Measurements from ENCODE around the gene HS1BP3.

The HS1BP3 gene

DNA sequence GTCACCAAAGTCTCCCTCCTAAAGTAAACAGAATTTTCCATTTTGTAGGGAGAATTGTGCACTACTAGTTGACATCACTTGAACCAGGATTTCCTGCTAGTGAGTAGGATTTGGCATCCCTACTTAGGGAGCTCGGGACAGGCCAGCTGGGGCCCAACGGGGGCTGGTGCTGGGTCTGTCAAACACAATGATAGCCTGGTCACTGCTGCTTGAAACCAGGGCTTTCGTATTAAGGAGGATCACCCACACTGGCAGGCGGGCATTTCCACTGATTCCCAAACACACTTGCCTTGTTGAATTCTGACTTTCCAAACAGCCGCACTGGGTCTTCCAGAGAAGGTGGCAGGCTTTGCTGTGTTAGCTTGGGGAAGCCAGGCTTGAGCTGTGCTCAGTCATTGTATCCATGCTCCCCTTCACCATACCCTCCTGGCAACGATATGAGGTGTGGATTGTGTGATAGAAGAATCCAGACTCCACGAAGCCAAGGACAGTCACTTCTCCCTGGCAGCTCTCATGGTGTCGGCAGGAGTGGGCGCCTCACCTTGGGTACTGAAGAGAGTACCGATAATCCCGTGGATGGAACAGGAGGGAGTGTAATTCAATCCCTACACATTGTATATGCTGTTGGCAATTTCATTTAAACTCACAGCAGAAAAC lies 23.5 kb upstream of the HS1BP3 start:
- no peak for DNase-seq

DNA sequence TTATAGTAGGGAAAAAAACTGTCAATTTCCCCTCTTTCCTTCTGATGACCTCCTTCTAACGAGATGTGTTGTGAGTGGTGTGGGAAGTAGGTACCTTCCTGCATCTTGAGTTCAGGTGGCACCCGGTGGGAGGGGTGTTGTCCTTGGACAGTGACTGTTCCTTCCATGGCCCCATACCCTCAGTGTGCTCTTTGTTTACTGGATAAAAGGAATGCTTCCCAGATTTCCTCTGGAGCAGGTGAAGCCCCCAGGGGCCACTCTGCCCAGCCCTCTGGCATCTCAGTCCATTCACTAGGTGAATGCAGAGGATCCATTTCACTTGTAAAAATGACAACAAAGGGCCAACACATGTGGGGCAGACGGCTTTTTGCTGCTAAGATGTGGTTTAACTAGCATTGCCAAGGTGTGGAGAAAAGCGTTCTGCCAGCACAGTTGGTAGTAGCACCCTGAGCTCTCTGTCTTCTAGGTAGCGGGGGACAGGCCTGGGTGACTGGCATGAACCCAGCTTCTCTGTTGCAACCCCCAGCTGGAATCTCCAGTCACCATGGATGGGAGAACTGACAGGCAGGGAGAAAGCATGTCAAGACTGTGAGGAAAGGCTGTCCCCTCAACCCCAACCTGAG lies 22.9 kb upstream of the HS1BP3 start:
- DNase-seq = no peak

DNA sequence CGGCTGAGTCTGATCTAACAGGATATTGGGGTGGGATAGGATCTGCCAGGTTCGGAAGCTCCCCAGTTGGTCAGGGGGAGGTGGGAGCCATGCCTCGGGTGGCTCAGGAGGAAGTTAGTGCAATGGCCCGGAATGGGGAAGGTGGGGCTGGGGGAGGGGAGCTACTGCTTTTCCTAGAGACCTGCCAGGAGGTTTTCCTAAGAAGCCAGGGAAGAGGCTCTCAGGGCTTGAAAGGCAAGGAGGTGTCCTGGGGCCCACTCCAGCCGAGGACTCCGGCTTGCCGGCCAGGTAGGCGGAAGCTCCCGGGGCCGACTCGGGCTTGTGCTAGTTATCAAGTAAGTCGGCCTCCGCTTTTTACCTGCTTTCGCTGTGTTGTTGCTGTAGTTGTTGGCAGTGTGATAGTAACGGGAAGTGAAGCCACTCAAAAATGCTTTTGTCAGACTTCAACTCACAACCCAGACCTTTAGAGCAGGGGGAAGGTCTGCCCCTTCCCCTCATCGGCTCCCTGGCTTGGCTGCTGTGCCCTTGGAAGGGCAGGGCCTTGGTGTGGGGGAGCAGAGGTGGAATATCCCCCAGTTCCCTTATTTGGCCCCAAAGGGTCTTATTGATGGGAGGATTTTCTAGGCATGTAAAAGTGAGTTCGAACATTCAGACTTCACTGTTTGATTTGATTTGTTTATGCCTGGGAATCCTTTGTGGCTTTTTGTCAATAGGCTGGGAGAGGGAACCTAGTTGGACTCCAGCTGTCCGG lies 21.5 kb upstream of the HS1BP3 start:
- no peak for DNase-seq

DNA sequence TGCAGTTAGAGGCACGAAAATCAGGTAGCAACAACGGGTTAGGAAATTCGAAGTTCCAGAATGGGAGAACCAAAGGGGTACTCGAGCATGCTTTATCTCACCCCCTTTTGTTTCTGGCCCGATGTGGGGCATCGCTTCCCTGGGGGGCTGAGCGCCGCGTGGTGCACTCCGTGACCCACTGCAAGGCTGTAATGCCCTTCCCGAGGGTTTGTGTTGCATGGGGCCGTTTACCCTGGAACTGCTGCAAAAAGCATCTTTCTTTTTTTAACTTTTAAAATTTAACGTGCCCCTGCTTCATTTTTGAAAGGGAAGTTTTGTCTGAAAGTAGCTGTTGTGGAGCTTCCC lies 20.8 kb upstream of the HS1BP3 start:
- no peak for DNase-seq

DNA sequence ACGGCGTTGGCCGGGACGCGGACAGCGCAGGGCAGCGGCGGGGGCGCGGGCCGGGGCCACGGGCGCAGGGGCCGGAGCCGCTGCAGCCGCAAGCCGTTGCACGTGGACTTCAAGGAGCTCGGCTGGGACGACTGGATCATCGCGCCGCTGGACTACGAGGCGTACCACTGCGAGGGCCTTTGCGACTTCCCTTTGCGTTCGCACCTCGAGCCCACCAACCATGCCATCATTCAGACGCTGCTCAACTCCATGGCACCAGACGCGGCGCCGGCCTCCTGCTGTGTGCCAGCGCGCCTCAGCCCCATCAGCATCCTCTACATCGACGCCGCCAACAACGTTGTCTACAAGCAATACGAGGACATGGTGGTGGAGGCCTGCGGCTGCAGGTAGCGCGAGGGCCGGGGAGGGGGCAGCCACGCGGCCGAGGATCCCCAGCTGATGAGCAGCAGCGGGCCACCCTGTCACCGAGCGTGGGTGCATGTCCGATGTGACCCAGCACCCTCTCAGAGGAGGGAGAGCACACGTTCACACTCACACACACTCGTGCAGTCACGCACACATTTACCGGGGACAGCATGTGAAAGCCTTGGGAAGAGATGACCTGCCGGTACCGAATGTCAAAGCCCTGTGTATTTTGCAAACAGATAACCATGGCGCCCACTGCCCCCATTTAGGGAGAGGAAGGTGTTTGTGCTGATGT lies 20.3 kb upstream of the HS1BP3 start:
- no peak for DNase-seq

DNA sequence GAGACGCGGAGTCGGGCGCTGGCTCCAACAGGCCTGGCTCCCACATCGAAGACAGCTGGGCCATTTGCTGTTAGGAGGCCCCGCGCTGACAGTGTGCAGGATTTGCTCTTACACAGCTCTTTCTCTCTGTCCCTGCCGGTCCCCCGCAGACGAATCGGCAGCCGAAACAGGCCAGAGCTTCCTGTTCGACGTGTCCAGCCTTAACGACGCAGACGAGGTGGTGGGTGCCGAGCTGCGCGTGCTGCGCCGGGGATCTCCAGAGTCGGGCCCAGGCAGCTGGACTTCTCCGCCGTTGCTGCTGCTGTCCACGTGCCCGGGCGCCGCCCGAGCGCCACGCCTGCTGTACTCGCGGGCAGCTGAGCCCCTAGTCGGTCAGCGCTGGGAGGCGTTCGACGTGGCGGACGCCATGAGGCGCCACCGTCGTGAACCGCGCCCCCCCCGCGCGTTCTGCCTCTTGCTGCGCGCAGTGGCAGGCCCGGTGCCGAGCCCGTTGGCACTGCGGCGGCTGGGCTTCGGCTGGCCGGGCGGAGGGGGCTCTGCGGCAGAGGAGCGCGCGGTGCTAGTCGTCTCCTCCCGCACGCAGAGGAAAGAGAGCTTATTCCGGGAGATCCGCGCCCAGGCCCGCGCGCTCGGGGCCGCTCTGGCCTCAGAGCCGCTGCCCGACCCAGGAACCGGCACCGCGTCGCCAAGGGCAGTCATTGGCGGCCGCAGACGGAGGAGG lies 19.6 kb upstream of the HS1BP3 start:
- no peak for DNase-seq

DNA sequence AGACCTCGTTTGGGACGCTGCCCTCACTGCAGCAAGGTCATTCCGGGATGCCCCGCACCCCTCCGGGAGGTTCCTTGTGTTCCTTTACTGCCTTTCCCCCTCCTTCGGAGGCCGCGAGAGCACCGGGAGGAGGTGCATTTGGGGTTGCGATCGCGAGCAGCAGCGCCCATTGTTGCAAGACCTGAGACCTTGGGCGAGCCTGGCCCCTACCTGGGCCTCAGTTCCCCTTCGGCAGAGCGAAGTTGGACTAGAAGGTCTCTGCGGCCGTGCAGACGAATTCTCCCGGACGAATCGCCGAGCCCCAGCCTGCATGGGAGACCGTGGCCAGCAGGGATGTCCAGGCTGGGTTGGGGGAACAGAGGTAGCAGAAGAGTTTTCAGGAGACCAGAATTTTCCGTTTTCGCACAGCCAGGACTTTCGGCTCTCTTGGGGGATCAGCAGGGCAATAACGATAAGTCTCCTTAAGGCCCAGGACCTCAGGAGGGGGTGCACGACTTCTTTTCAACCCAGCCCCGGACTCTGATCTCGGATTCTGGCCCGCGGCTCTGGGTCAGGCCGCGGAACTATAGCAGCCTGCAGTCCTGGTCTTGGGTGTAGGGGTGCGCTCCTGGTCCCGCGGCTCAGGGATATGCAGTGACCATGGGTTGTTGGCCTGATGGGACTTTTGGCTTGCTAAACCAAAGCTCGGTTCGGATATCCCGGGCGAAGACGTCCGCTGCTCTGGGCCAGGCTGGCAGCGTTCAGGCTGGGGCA lies 18.8 kb upstream of the HS1BP3 start:
- DNase-seq = no peak

DNA sequence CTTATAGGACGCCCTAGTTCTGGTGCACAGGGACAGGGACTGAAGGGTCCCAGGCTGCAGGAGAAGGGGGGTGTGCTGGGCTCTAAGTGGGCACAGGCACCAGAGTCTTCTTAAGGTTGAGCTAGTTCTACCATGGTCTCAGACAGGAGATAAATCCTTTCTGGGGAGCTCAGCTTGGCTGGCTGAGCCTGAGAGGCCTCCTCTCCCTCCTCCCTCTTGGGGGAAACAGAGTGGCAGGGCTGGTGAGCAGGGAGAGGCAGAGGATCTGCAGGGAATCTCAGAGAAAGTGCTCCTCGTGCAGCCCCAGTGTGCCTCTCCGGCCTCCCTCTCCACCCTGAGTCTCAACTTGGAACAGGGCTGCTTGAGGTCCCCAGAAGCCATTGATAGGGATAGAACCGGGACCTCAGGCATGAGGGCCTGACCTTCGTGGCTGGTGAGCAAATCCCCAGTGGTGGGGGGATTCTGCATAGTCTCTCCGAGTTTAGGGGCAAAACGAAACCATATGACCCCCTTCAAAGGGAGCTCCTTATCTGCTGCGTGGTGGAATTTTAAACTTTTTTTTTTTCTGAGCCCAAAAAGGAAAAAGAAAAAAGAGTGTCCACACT lies 18.1 kb upstream of the HS1BP3 start:
- no peak for DNase-seq

DNA sequence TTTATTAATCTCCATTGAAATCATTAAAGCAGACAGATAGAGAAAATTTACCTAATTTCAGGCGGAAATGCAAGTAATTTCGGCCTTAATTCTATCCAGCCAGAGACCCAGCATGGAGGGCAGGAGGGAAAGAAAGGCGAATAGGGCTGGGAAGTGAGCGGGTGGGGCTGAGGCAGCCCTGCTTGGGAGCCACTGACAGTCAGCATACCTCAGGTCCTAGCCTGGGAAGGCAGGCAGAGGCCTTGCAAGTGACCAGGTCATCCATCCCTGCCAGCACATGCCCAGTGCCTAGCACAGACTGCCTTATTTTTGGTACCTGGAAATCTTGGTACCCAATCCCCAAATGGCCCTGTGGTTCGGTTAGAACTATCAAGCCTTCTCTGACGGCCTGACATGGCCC lies 17.6 kb upstream of the HS1BP3 start:
- DNase-seq = no peak

DNA sequence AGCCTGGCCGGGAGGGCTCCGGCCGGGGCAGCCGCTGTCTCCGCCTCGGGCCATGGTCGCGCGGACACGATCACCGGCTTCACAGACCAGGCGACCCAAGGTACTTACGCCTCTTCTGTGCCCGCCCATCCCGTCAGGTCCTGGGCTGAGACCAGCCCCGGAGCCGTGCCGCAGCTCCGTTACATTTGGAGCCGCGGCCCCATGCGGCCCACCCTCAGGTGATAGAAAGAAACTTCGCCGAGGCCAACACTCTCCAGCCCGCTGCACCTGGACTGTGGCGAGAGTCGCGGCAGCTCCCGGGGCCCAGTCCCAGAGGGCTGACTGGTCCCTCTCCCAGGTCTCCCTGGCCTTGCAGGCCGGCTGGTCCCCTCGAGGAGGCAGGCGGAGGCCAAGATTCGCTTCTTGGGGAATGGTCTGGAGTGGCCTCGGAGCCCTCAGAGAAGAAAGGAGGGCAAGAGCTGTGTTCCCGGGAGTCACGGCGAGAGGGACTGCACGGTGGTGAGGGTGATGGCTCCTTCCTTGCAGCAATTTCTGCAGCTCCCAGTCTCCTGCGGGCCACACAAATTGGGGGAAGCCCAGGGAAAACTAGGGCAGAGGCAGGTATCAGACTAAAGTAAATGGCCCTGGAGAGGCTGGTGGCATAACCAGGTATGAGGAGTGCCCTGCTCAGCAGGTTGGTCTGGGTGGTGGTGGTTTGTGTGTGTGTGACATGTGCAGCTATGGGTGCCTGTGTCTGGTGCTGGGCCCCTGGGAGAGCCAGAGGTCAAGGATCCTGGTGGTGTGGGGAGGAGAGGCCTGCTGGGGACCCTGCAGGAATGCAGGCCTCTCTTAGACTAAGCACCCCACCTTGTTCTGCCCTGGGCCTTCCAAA lies 16.9 kb upstream of the HS1BP3 start:
- DNase-seq = no peak

DNA sequence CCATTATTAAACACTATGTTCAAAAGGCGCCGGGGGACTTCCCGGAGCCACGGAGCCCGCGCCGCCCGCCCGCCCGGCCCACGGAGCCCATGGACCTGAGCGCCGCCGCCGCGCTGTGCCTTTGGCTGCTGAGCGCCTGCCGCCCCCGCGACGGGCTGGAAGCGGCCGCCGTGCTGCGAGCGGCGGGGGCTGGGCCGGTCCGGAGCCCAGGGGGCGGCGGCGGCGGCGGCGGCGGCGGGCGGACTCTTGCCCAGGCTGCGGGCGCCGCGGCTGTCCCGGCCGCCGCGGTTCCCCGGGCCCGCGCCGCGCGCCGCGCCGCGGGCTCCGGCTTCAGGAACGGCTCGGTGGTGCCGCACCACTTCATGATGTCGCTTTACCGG lies 16.2 kb upstream of the HS1BP3 start:
- no peak for DNase-seq

DNA sequence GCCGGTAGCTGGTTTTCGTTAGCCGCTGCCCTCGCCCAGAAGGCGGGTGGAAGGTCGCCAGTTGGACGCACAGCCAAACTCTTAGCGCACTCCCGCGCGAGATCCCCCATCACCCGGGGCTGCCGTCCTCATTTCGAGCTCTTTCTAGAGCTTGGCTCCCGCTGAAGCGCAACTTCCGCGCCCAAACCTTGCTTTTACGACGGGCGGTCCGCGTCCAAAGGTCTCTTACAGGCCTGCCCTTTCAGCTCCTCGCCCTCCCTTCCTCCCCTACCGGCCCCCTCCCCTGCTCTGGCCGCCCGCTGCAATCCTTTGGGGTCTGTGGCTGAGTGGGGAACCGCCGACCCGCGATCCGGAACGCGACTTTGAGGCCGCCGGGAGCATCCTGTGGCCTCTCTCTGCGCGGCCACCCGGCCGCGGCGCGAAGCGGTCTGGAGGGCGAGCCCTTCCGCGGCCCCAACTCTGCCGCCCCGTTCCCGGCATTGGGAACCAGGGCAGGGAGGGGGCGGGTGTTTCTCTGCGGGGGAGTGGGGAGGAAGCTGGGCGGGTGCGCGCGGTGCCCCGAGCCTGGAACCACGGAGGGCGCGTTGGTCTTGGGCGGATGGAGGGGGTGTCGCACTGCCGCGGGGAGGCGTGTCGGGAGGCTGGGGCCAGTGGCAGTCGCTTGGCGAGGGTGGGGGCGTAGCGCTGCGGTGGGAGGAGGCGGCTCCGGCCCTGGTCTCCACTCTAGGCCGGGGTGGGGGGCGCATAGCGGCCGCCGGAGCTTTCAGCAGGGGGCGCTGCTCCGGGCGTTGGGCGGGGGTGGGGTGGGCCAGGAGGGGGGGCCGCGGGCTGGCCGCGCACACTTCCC lies 15.6 kb upstream of the HS1BP3 start, which contains the start of gene GDF7:
GDF7 (plus strand) TSS at position 841 of the 847 bp plus-strand sequence. CDS start 96 bp downstream, outside the sequence.
- peak; percentile 32 for DNase-seq

DNA sequence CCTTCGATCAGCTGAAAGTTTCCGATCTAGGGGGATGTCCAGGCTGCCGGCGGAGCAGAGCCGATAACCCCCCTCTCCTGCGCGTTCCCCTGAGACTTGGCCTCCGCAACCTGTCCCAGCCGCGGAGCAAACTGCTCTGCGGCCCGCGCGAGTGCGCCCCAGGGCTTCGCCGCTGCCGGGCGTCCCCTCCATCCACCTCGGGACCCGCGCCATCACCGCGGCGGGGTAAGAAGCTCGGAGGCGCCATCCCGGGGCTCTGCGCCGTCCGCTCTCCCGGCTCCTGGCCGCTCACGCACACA lies 15.1 kb upstream of the HS1BP3 start:
- no peak for DNase-seq

DNA sequence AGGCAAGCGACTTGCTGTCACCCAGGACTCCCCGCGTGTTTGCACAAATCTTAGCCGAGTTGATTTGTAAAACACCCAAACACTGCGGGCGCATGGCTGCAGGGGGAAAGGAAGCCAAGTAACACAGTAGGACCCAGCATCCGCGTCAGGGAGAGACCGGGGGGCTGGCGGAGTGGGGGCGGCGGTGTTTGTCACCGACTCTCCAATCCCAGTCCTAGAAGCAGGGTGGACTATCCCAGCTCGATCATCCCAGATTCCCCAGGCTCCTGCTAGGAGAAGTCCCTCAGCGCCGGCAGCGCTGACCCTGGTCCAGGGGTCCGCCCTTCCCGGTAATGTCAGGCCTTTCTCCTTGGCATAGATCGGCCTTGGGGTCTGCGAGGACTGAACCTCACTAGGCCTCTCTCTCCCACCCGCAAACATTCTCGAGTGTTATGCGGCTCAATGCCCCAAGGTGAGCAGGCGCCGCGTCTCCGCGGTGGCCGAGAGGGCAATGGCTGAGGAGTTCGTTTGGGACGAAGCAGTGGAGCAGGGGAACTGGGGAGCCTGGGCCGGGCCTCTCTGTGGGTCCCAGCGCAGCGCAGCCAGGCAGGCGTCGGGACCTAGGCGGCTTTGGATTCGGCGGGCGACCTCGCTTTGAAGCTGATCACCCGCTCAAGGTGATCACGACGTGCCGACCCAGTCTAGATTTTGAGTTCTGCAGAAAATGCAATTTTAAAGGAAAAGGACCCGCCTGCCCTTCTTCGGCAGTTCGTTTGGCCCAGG lies 14.5 kb upstream of the HS1BP3 start:
- peak; percentile 12 for DNase-seq

DNA sequence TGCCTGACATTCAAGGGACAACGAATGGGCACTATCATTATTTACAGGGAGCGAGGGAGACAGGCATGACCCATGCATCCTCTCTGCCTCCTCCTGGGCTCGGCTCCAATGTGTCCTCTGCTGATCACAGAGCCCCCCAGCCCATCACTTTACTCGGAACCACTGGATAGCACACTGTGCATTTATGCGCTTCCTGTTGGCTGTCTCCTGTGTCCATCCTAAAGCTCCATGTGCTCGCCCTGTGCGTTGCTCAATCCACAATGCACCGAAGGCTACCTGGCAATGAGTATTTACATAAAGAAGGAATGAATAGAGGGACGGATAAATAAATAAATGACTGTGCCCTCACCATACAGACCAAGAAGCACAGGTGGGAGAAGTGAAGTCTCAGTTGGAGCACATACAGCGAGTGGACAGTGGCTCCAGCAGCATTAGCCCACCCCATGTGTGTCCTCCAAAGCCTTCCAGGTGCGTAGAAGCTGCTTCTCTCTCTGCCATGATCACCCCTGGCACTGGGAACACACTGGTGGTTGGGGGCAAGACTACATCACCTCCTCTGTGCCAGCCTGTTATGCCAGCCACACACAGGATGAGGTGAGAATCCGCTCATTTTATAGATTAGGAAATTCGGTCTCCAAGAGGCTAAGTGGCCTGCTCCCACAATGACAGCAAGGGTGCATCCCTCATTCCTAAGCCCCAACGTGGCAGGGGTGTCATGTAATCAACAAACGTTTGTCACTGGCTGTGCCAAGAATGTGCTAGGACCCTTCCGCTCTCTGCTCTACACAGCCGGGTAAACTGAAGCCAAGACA lies 13.7 kb upstream of the HS1BP3 start:
- DNase-seq = no peak

DNA sequence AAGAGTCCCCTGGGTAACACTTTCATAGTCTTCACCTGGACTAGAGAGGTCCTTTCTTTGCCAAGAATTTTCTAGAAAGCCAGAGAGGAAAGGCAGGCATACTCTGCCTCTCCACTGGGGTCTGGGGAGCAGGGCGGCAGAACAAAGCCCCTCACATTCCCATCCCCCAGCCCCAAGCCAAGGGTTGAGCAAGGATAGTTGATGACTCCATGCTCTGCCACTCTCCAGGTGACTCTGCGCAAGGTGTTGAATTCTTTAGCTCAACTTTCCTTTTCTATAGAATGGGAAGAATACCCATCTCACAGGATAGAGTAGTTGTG lies 13.1 kb upstream of the HS1BP3 start:
- DNase-seq = no peak

DNA sequence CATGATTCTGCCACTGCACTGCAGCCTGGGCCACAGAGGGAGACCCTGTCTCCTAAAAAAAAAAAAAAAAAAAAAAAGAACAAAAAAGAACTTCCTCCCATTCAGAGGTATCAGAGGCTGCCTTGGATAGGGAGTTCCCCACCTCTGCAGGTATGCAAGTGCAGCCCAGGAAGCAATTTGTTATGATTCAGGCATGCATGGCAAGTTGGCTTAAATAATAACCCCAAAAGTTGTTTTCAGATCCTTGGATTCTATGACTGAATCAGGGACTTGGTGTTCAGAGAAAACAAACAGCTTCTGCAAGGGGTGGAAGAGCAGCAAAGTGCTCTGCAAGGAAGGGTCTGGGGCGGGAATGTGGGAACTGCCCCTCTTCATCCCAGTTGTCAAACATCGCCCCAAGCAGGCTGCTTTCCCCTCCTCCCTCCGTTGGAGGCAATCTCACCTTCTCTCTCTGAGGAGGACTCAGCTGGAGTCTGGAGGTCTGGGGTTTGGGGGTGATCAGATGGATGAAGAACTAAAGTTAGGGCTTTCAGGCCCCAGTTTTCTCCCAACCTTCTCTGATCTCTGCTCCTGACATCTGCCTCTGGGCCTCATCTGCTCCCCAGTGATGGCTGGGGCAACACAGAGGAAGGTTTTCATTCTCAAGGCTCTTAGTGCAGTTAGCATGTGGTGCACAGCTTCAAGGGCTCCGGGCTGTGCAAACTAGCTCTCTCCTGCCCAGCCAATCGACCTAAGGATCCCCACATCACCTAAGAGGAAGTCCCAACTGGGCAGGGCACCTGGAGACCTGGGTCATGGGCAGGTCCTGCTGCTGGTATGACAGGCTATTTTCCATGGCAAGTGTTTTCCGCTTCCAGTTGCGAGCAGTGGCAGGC lies 12.5 kb upstream of the HS1BP3 start:
- DNase-seq = no peak

All from activated naive CD4-positive, alpha-beta T cell treated with Interleukin-2 at 50 U/mL for 16 hours (primary cell).